ENCODE measurements around the gene PNMT. TPM values are rescaled to one million over a fixed set of nuclear protein-coding genes. Genes with fewer than 3 reads are reported as not detected.

The PNMT gene
- total RNA-seq, 6 experiments from 2014 or later: 0.37 TPM; not detected in 4

GRCh38 chr17:39702901-39703893 is 34.9 kb downstream of the PNMT start:
- Histone ChIP-seq H3K4me3 (no peak overlapping the region), H3K36me3 (peaks cover 0 to under 1% (median 0%) of the 10 kb centered on the region in 4 donors)

GRCh38 chr17:39703913-39704312 is 35.7 kb downstream of the PNMT start:
- Histone ChIP-seq H3K4me3 (no peak overlapping the region), H3K27ac (peak overlapping the region; percentile 78 to 95 (median 81))

More at GRCh38 chr17:39702901-39703893, 34.9 kb downstream of the PNMT start:
- ATAC-seq: peak; percentile 60 to 76 (median 70)
- intact Hi-C loops (cut with DNase I): no loop called here
- TF ChIP-seq CTCF (IDR thresholded peaks at IDR 0.05) (no peak), POLR2A (IDR thresholded peaks at IDR 0.05) (no peak)
- H3K27me3 ChIP-seq: no peaks in the 10 kb centered on the region
- 27% methylated on average over 10 of the region's 12 CpGs for WGBS (ENCODE audit: insufficient coverage, low coverage, low lambda C conversion rate, missing lambda C conversion rate)
- H3K4me1 ChIP-seq: peaks cover 0 to 62% (median 32%) of the 10 kb centered on the region in 4 donors
- peak overlapping the region; percentile 78 to 95 (median 81) for H3K27ac ChIP-seq
- no peaks in the 10 kb centered on the region for H3K9me3 ChIP-seq
- peak in 1 of 3 donors; percentile 75 for DNase-seq

GRCh38 chr17:39704821-39705551 is 36.7 kb downstream of the PNMT start:
- H3K9me3 ChIP-seq: no peaks in the 10 kb centered on the region
- no peak overlapping the region for H3K4me3 ChIP-seq
- ATAC-seq (no peak), DNase-seq (no peak)
- intact Hi-C loops (cut with DNase I): no loop called here
- 72% methylated on average over 5 of the region's 11 CpGs for WGBS (ENCODE audit: insufficient coverage, low coverage, low lambda C conversion rate, missing lambda C conversion rate)
- peak overlapping the region; percentile 74 to 95 (median 88) for H3K27ac ChIP-seq
- TF ChIP-seq CTCF (IDR thresholded peaks at IDR 0.05) (peak in 1 of 4 donors; percentile 32), POLR2A (IDR thresholded peaks at IDR 0.05) (no peak)
- H3K4me1 ChIP-seq: peaks cover 0 to 62% (median 29%) of the 10 kb centered on the region in 4 donors
- peaks cover 0 to 6% (median 0%) of the 10 kb centered on the region in 4 donors for H3K36me3 ChIP-seq
- H3K27me3 ChIP-seq: no peaks in the 10 kb centered on the region

More at GRCh38 chr17:39703913-39704312, 35.7 kb downstream of the PNMT start:
- DNase-seq (no peak), ATAC-seq (no peak)
- Histone ChIP-seq H3K9me3 (no peaks in the 10 kb centered on the region), H3K4me1 (peaks cover 0 to 62% (median 32%) of the 10 kb centered on the region in 4 donors), H3K27me3 (no peaks in the 10 kb centered on the region), H3K36me3 (peaks cover 0 to 6% (median 0%) of the 10 kb centered on the region in 4 donors)
- intact Hi-C loops (cut with DNase I): no loop called here
- WGBS (ENCODE audit: insufficient coverage, low coverage, low lambda C conversion rate, missing lambda C conversion rate): 64% methylated on average over 2 of the region's 5 CpGs
- TF ChIP-seq CTCF (IDR thresholded peaks at IDR 0.05) (no peak), POLR2A (IDR thresholded peaks at IDR 0.05) (no peak)

GRCh38 chr17:39705786-39706348 is 37.6 kb downstream of the PNMT start:
- Histone ChIP-seq H3K4me3 (no peak overlapping the region), H3K27ac (peak overlapping the region; percentile 74 to 95 (median 88)), H3K4me1 (peaks cover 0 to 62% (median 29%) of the 10 kb centered on the region in 4 donors), H3K36me3 (peaks cover 0 to 6% (median 0%) of the 10 kb centered on the region in 4 donors), H3K27me3 (no peaks in the 10 kb centered on the region), H3K9me3 (no peaks in the 10 kb centered on the region)
- 17% methylated on average over 6 of the region's 12 CpGs for WGBS (ENCODE audit: insufficient coverage, low coverage, low lambda C conversion rate, missing lambda C conversion rate)
- ATAC-seq (peak; percentile 62 to 73 (median 70)), DNase-seq (peak; percentile 81 to 95 (median 94))
- TF ChIP-seq CTCF (IDR thresholded peaks at IDR 0.05) (no peak), POLR2A (IDR thresholded peaks at IDR 0.05) (no peak)
- intact Hi-C loops (cut with DNase I): no loop called here

All from right lobe of liver (tissue), 6 donors.